Endodermal cell (in vitro differentiated cells): ENCODE results near the gene RERGL. TPM values are rescaled to one million over a fixed set of nuclear protein-coding genes. Genes with fewer than 3 reads are reported as not detected.

Experiments used
- DNase-seq: peaks from one replicate; pipeline ENCODE4 v3.0.0-alpha.2; 2017
- H3K27ac ChIP-seq: 2 replicates; pipeline ENCODE4 v1.5.1; 2013; ENCODE audit warnings: mild to moderate bottlenecking, low read depth, low read length, moderate library complexity
- H3K27me3 ChIP-seq: 2 replicates; pipeline ENCODE4 v1.6.1; 2013; ENCODE audit warnings: mild to moderate bottlenecking, low read length, moderate library complexity; ENCODE audit not compliant: insufficient read depth, control insufficient read depth, poor library complexity, severe bottlenecking
- H3K36me3 ChIP-seq: 2 replicates; pipeline ENCODE4 v1.7.0; 2013; ENCODE audit warnings: mild to moderate bottlenecking, low read length, moderate library complexity; ENCODE audit not compliant: control insufficient read depth, insufficient read depth
- H3K4me1 ChIP-seq: one replicate; pipeline ENCODE4 v1.7.0; 2013; ENCODE audit warnings: low read length; ENCODE audit not compliant: control insufficient read depth, insufficient read depth
- H3K4me3 ChIP-seq: 2 replicates; pipeline ENCODE4 v1.5.1; 2013; ENCODE audit warnings: mild to moderate bottlenecking, low read length, moderate library complexity
- H3K9ac ChIP-seq: 2 replicates; pipeline ENCODE4 v1.6.1; 2013; ENCODE audit warnings: mild to moderate bottlenecking, low read length, moderate library complexity; ENCODE audit not compliant: poor library complexity, severe bottlenecking; ENCODE audit errors: extremely low read depth
- H3K9me3 ChIP-seq: 2 replicates; pipeline ENCODE4 v1.6.1; 2013; ENCODE audit warnings: mild to moderate bottlenecking, low read length, moderate library complexity; ENCODE audit not compliant: control insufficient read depth
- H3K27ac Mint-ChIP-seq: 2 replicates; pipeline ENCODE4 v1.8.0; 2020; ENCODE audit warnings: mixed read lengths
- H3K27me3 Mint-ChIP-seq: 2 replicates; pipeline ENCODE4 v1.8.0; 2021; ENCODE audit warnings: mild to moderate bottlenecking, mixed read lengths; ENCODE audit not compliant: insufficient read depth
- H3K36me3 Mint-ChIP-seq: 2 replicates; pipeline ENCODE4 v1.8.0; 2020; ENCODE audit warnings: low read depth, mixed read lengths
- H3K4me1 Mint-ChIP-seq: 2 replicates; pipeline ENCODE4 v1.8.0; 2020; ENCODE audit warnings: mixed read lengths
- H3K4me3 Mint-ChIP-seq: 2 replicates; pipeline ENCODE4 v1.8.0; 2020; ENCODE audit warnings: mild to moderate bottlenecking, moderate library complexity, mixed read lengths
- H3K9me3 Mint-ChIP-seq: 2 replicates; pipeline ENCODE4 v1.8.0; 2020; ENCODE audit warnings: mild to moderate bottlenecking, mixed read lengths
- WGBS, 2 experiments: methylation state at CpG; one replicate each; pipeline versions ENCODE4 v1.1.5 to v1.1.7; 2013; ENCODE audit warnings: missing lambda C conversion rate in 2 of 2, mixed read lengths in 1 of 2; ENCODE audit not compliant: insufficient coverage in 1 of 2, insufficient read length in 1 of 2; 5-methylcytosine and 5-hydroxymethylcytosine counted together
- total RNA-seq, 2 donors: library from RNA; stranded (reverse); fragmentation: NEBNext Ultra II Directional in 1 of 2; extraction: Animal tissue kit (Norgen Biotek cat#: 25700) in 1 of 2; gene quantifications; 2 replicates in 1 of 2; 3 replicates in 1 of 2; pipeline ENCODE4 v1.2.1, GENCODE V29; 2021
- TF ChIP-seq, protein P1 (sequence below): fragments of 200-600 bp; sonication (generic); conservative IDR thresholded peaks from 2 replicates; pipeline ENCODE4 v1.5.0; 2021; ENCODE audit warnings: antibody characterized with exemption, mild to moderate bottlenecking

Gene RERGL
- total RNA-seq, 2 donors from 2014 or later, result not detected

DNA sequence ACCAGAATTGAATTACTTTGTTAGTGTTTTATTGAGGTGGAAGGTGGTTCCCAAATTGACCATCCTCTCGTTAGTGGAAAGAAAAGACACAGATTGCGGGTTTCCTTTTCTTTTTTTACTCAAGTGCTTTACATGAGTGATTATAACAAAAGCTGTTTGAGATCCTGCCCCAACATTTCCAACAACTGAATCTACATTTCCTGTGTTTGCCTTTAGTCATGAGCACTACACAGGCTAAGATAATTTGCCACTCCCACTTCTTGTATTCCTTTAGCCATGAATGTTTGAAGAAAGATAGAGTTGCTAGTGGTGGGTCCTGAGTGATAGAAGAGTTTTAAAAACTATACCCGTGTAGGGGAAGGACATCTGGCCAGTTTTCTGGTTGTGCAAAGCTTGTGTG lies 16.0 kb downstream of the RERGL start:
- Mint-ChIP-seq H3K27me3 (peaks cover 8% of the 10 kb centered on the region), H3K27ac (no peak overlapping the region), H3K4me3 (no peak overlapping the region), H3K9me3 (no peaks in the 10 kb centered on the region), H3K36me3 (no peaks in the 10 kb centered on the region), H3K4me1 (peaks cover 4% of the 10 kb centered on the region)
- TF ChIP-seq, protein P1, sequence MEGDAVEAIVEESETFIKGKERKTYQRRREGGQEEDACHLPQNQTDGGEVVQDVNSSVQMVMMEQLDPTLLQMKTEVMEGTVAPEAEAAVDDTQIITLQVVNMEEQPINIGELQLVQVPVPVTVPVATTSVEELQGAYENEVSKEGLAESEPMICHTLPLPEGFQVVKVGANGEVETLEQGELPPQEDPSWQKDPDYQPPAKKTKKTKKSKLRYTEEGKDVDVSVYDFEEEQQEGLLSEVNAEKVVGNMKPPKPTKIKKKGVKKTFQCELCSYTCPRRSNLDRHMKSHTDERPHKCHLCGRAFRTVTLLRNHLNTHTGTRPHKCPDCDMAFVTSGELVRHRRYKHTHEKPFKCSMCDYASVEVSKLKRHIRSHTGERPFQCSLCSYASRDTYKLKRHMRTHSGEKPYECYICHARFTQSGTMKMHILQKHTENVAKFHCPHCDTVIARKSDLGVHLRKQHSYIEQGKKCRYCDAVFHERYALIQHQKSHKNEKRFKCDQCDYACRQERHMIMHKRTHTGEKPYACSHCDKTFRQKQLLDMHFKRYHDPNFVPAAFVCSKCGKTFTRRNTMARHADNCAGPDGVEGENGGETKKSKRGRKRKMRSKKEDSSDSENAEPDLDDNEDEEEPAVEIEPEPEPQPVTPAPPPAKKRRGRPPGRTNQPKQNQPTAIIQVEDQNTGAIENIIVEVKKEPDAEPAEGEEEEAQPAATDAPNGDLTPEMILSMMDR, result no peak
- Histone ChIP-seq H3K4me1 (no peaks in the 10 kb centered on the region), H3K27me3 (no peaks in the 10 kb centered on the region), H3K4me3 (no peak overlapping the region), H3K27ac (no peak overlapping the region), H3K9me3 (no peaks in the 10 kb centered on the region), H3K36me3 (no peaks in the 10 kb centered on the region), H3K9ac (no peak overlapping the region)
- WGBS, 2 experiments, result 71 to 86% methylated on average over 1 to 3 of the region's 3 CpGs
- DNase-seq, result no peak

DNA sequence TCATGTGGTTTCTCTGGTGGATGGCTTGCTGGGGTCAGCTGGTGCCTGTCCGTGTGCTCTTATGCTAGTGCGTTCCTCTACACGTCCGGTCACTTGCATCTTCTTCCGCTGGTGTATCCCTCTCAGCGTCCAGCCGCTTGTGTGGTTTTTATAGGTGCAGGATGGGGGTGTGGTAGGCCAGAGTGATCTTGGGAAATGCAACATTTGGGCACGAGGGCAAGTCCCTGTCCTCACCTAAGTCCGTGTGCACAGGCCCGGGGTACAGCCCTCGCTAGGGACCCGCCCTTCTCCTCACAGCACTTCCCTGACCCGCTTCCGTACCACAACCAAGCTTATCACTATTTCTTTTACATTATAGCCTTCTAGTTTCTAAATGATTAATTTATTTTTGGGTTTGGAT lies 17.3 kb downstream of the RERGL start:
- TF ChIP-seq, protein P1, result no peak
- Mint-ChIP-seq H3K27ac (no peak overlapping the region), H3K4me3 (no peak overlapping the region), H3K36me3 (no peaks in the 10 kb centered on the region), H3K27me3 (peaks cover 8% of the 10 kb centered on the region), H3K9me3 (no peaks in the 10 kb centered on the region), H3K4me1 (peaks cover 11% of the 10 kb centered on the region)
- Histone ChIP-seq H3K27ac (no peak overlapping the region), H3K9me3 (no peaks in the 10 kb centered on the region), H3K9ac (no peak overlapping the region), H3K36me3 (no peaks in the 10 kb centered on the region), H3K4me1 (no peaks in the 10 kb centered on the region), H3K27me3 (no peaks in the 10 kb centered on the region), H3K4me3 (no peak overlapping the region)
- DNase-seq, result no peak
- WGBS, 2 experiments, result 90% methylated on average over 14 of the region's 14 CpGs; no CpG with 5 or more reads in 1 of the 2 experiments

DNA sequence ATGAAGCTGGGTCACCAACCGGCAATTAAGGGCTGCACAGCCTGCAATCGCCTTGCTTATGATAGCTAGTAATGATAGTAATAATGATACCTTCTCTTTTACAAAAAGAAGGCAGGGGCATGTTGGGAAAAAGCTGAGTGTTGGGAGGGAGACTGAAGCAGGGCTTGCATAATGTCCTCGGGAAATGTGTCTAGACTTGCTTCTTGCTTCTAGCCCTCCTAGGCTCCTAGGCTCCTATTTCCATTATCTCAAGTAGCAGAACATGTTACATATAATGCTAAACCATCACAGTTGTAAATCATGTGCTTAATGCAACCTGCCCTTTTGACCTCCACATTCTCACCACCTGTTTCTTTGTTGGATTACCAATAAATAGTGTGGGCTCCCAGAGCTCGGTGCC lies 18.7 kb downstream of the RERGL start:
- no peaks in the 10 kb centered on the region for H3K36me3 ChIP-seq
- Mint-ChIP-seq H3K9me3 (no peaks in the 10 kb centered on the region), H3K36me3 (no peaks in the 10 kb centered on the region), H3K4me1 (peaks cover 11% of the 10 kb centered on the region), H3K4me3 (no peak overlapping the region), H3K27ac (no peak overlapping the region), H3K27me3 (peaks cover 8% of the 10 kb centered on the region)
- H3K27ac ChIP-seq, result no peak overlapping the region
- TF ChIP-seq, protein P1, result no peak
- DNase-seq, result no peak
- WGBS, 2 experiments, result 83 to 92% methylated on average over 1 to 4 of the region's 4 CpGs
- no peaks in the 10 kb centered on the region for H3K4me1 ChIP-seq
- H3K9ac ChIP-seq, result no peak overlapping the region
- no peaks in the 10 kb centered on the region for H3K9me3 ChIP-seq
- no peaks in the 10 kb centered on the region for H3K27me3 ChIP-seq
- H3K4me3 ChIP-seq, result no peak overlapping the region
